Esophagus muscularis mucosa (tissue), 4 donors: Measurements from ENCODE around the gene OPA3.

Source experiments
- EP300 ChIP-seq: sonication (generic); formaldehyde crosslinking; IDR thresholded peaks from one replicate; pipeline ENCODE4 v1.6.1; 2017; ENCODE audit warnings: antibody characterized with exemption
- POLR2A ChIP-seq: fragments of 450-650 bp; IDR thresholded peaks from one replicate; pipeline ENCODE4 v1.6.1; 2017; ENCODE audit warnings: antibody characterized with exemption, moderate library complexity, mild to moderate bottlenecking, low read depth
- POLR2AphosphoS5 ChIP-seq, 2 donors: sonication (generic); formaldehyde crosslinking; IDR thresholded peaks; one replicate each; pipeline ENCODE4 v1.6.1; 2017; ENCODE audit warnings: antibody characterized with exemption in 2 of 2
- TF ChIP-seq, protein P1 (sequence below), 3 experiments: fragments of 200-600 bp in 2 of 3; fragments of 450-650 bp in 1 of 3; sonication (generic) in 2 of 3; IDR thresholded peaks; one replicate each; pipeline ENCODE4 v1.5.1; 2017 to 2019; ENCODE audit warnings: antibody characterized with exemption in 3 of 3, mild to moderate bottlenecking in 2 of 3, moderate library complexity in 1 of 3

DNA sequence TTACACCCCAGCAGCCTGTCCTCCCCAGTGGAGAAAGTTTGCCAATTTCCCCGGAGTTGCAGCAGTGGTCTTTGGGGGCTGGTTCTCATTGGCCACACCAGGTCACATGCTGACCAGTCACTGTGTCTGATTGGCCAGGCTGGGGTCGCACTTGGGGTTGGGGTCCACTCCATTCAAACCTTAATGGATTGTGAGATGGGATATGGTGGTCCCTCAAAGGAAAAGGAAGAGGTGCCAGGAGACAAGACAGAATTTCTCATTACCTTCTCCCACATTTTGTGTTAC lies 82.9 kb downstream of the OPA3 start:
- TF ChIP-seq, protein P1, sequence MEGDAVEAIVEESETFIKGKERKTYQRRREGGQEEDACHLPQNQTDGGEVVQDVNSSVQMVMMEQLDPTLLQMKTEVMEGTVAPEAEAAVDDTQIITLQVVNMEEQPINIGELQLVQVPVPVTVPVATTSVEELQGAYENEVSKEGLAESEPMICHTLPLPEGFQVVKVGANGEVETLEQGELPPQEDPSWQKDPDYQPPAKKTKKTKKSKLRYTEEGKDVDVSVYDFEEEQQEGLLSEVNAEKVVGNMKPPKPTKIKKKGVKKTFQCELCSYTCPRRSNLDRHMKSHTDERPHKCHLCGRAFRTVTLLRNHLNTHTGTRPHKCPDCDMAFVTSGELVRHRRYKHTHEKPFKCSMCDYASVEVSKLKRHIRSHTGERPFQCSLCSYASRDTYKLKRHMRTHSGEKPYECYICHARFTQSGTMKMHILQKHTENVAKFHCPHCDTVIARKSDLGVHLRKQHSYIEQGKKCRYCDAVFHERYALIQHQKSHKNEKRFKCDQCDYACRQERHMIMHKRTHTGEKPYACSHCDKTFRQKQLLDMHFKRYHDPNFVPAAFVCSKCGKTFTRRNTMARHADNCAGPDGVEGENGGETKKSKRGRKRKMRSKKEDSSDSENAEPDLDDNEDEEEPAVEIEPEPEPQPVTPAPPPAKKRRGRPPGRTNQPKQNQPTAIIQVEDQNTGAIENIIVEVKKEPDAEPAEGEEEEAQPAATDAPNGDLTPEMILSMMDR (IDR thresholded peaks at IDR 0.05): no peak
- TF ChIP-seq POLR2A (no peak), POLR2AphosphoS5 (IDR thresholded peaks at IDR 0.05) (no peak), EP300 (no peak)
